Body of pancreas (tissue), 4 donors: Measurements from ENCODE around the gene SHANK1.

Experiments used
- POLR2A ChIP-seq, 3 donors: fragments of 450-650 bp; IDR thresholded peaks; one replicate each; pipeline ENCODE4 v1.6.1; 2016; ENCODE audit warnings: antibody characterized with exemption in 3 of 3, mild to moderate bottlenecking in 2 of 3
- TF ChIP-seq, protein P1 (sequence below), 7 experiments: fragments of 450-650 bp in 4 of 7; fragments of 200-600 bp in 3 of 7; sonication (generic) in 3 of 7; IDR thresholded peaks; one replicate each; pipeline ENCODE4 v1.5.1; 2016 to 2019; ENCODE audit warnings: antibody characterized with exemption in 7 of 7

GRCh38 chr19:50697414-50698124, 22.0 kb downstream of the SHANK1 start:
- TF ChIP-seq, protein P1, sequence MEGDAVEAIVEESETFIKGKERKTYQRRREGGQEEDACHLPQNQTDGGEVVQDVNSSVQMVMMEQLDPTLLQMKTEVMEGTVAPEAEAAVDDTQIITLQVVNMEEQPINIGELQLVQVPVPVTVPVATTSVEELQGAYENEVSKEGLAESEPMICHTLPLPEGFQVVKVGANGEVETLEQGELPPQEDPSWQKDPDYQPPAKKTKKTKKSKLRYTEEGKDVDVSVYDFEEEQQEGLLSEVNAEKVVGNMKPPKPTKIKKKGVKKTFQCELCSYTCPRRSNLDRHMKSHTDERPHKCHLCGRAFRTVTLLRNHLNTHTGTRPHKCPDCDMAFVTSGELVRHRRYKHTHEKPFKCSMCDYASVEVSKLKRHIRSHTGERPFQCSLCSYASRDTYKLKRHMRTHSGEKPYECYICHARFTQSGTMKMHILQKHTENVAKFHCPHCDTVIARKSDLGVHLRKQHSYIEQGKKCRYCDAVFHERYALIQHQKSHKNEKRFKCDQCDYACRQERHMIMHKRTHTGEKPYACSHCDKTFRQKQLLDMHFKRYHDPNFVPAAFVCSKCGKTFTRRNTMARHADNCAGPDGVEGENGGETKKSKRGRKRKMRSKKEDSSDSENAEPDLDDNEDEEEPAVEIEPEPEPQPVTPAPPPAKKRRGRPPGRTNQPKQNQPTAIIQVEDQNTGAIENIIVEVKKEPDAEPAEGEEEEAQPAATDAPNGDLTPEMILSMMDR (IDR thresholded peaks at IDR 0.05) = no peak
- TF ChIP-seq POLR2A (IDR thresholded peaks at IDR 0.05) = no peak
